Naive thymus-derived CD8-positive, alpha-beta T cell (primary cell): Measurements from ENCODE around the gene CHST11. TPM values are rescaled to one million over a fixed set of nuclear protein-coding genes. Genes with fewer than 3 reads are reported as not detected.
"Not testable (repeated sequence)": the region's sequence is repeated elsewhere in the genome, so short reads cannot be mapped to it uniquely, and the experiment has no call there.

Experiments used
- ATAC-seq, 2 donors: fragments of 150-1000 bp; cut with Tn5 transposase in 1 of 2; sonication (Bioruptor Pico), chemical (Tn5 transposase) in 1 of 2; 1 replicate in 1 of 2; 2 replicates in 1 of 2; pipeline ENCODE4 v1.10.0; 2021; ENCODE audit warnings: mild to moderate bottlenecking in 2 of 2, moderate library complexity in 2 of 2
- POLR2A ChIA-PET: fragments of 350-600 bp; sonication (Branson Sonifier 250); formaldehyde crosslinking; loops from one replicate; lab custom pipeline; 2021; ENCODE audit warnings: antibody characterized with exemption; lab: Charles Lee
- DNase-seq, 10 donors: peaks; one replicate each; pipeline versions ENCODE4 v3.0.0 to v3.0.0-alpha.2; 2020 to 2022
- H3K27ac Mint-ChIP-seq, 10 donors: one replicate each; pipeline ENCODE4 v1.8.0; 2020 to 2022; ENCODE audit warnings: mild to moderate bottlenecking in 10 of 10, mixed read lengths in 10 of 10, moderate library complexity in 4 of 10, inconsistent platforms in 1 of 10
- H3K27me3 Mint-ChIP-seq, 5 donors: one replicate each; pipeline ENCODE4 v1.8.0; 2021 to 2022; ENCODE audit warnings: mixed read lengths in 5 of 5
- H3K36me3 Mint-ChIP-seq, 3 donors: one replicate each; pipeline ENCODE4 v1.8.0; 2020 to 2022; ENCODE audit warnings: mixed read lengths in 3 of 3, mild to moderate bottlenecking in 2 of 3, inconsistent platforms in 1 of 3
- H3K4me1 Mint-ChIP-seq, 4 donors: one replicate each; pipeline ENCODE4 v1.8.0; 2021 to 2022; ENCODE audit warnings: mixed read lengths in 4 of 4
- H3K4me3 Mint-ChIP-seq, 10 donors: one replicate each; pipeline ENCODE4 v1.8.0; 2020 to 2022; ENCODE audit warnings: mild to moderate bottlenecking in 10 of 10, mixed read lengths in 10 of 10, moderate library complexity in 6 of 10, inconsistent platforms in 1 of 10
- H3K9me3 Mint-ChIP-seq, 9 donors: one replicate each; pipeline ENCODE4 v1.8.0; 2020 to 2022; ENCODE audit warnings: mixed read lengths in 9 of 9, mild to moderate bottlenecking in 3 of 9, inconsistent platforms in 1 of 9, moderate library complexity in 1 of 9
- polyA plus RNA-seq, 3 donors: library from polyadenylated mRNA; unstranded; fragments of 300-500 nt; fragmentation: Illumina TruSeq; gene quantifications; one replicate each; pipeline ENCODE4 v1.2.3, GENCODE V29; 2021
- total RNA-seq, 8 experiments: library from RNA in 2 of 8; stranded (reverse) in 2 of 8; gene quantifications; one replicate each; pipeline ENCODE4 v1.2.3 and lab custom pipeline; 2021 to 2026

Gene CHST11
- total and polyA plus RNA-seq, 5 experiments from 2014 or later: 23.1 to 35.6 (median 26.8) TPM

GRCh38 chr12:104574353-104574752 lies 117.6 kb downstream of the CHST11 start:
- DNase-seq, H3K4me3 Mint-ChIP-seq, H3K27ac Mint-ChIP-seq, H3K9me3 Mint-ChIP-seq, H3K27me3 Mint-ChIP-seq, H3K36me3 Mint-ChIP-seq, ATAC-seq, POLR2A ChIA-PET: not testable (repeated sequence)
- peaks cover 25 to 83% (median 50%) of the 10 kb centered on the region in 4 donors for H3K4me1 Mint-ChIP-seq

DNA sequence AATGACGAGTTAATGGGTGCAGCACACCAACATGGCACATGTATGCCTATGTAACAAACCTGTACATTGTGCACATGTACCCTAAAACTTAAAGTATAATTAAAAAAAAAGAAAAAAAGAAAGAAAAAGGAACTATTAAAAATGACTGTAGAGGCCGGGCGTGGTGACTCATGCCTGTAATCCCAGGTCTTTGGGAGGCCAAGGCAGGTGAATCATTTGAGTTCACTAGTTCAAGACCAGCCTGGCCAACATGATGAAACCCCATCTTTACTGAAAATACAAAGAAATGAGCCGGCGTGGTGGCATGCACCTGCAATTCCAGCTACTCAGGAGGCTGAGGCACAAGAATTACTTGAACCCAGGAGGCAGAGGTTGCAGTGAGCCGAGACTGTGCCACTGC lies 118.0 kb downstream of the CHST11 start:
- ATAC-seq, H3K27me3 Mint-ChIP-seq, H3K9me3 Mint-ChIP-seq, H3K36me3 Mint-ChIP-seq, DNase-seq, POLR2A ChIA-PET, H3K4me3 Mint-ChIP-seq: not testable (repeated sequence)
- peak overlapping the region in 3 of 10 donors; percentile 5 to 83 (median 50) for H3K27ac Mint-ChIP-seq
- peaks cover 25 to 83% (median 50%) of the 10 kb centered on the region in 4 donors for H3K4me1 Mint-ChIP-seq

DNA sequence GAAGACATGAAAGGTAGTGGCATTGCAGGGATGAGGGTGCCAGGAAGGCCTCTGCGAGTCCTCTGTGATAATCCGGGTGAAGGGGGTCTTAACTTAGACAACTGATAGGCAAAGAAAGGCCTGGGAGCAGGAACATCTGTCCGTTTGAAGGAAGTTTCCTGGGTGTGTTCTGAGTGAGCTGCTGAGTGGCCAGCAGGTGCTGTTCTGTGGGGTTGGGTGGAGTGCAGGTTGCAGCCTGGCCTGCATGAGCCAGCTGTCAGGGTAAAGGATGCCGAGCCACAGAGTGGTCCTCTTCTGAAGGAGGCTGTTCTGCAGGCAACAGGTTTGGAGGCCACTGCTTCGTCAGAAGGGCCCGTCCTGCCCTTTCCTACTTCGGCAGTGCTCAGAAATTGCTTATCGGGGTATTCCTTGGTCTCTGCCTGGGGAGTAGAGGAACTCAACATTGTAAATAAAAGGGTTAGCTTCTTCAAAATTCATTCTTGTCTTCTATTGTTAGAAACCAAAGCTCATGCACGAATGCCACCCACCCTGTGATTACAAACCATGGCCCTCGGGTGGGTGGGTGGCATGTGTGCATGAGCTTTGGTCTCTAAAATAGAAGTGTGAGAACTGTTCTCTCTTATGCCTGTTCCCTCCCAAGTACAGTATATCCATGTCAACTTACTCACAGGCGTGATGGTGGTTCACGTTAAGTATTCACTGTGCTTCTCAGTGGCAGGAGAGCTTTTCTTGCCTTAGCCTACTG lies 118.9 kb downstream of the CHST11 start:
- Mint-ChIP-seq H3K36me3 (peaks cover 0 to 4% (median 3%) of the 10 kb centered on the region in 3 donors), H3K27ac (peak overlapping the region in 9 of 10 donors; percentile 19 to 83 (median 57)), H3K4me3 (peak overlapping the region in 1 of 10 donors; percentile 2), H3K27me3 (no peaks in the 10 kb centered on the region), H3K9me3 (no peaks in the 10 kb centered on the region), H3K4me1 (peaks cover 18 to 83% (median 47%) of the 10 kb centered on the region in 4 donors)
- no peak for ATAC-seq
- POLR2A ChIA-PET: no interaction called here
- no peak for DNase-seq

DNA sequence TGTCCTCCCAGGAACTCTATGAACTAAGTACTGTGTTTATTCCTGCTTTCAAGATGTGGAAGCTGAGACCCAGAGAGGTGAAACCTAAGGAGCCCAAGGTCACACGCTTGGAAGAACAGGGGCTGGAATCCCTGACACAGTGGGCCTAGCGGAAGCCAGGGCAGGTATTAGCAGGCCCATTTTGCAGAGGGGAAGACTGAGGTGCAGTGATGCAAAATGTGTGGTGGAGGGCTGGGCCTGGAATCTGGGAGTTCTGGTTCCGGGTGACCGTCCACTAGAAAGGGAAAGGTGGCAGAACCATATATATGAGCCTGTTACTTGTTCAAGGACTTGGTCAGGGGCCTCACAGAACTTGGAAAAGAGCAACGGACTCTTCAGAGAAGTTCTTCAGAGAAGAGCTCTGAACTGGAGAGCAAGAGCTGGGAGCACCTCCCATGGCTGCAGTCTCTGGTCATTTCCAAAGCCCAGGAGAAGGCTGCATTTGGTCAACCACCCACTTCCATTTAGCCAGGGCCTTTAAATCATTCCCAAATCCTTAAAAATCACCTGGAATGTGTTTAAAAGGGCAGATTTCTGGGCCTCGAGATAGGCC lies 119.5 kb downstream of the CHST11 start:
- Mint-ChIP-seq H3K9me3 (no peaks in the 10 kb centered on the region), H3K4me3 (peak overlapping the region in 1 of 10 donors; percentile 69), H3K36me3 (peaks cover 0 to 4% (median 3%) of the 10 kb centered on the region in 3 donors), H3K4me1 (peaks cover 18 to 83% (median 47%) of the 10 kb centered on the region in 4 donors), H3K27ac (peak overlapping the region in 4 of 10 donors; percentile 19 to 75 (median 54)), H3K27me3 (no peaks in the 10 kb centered on the region)
- POLR2A ChIA-PET: no interaction called here
- no peak for DNase-seq
- no peak for ATAC-seq

DNA sequence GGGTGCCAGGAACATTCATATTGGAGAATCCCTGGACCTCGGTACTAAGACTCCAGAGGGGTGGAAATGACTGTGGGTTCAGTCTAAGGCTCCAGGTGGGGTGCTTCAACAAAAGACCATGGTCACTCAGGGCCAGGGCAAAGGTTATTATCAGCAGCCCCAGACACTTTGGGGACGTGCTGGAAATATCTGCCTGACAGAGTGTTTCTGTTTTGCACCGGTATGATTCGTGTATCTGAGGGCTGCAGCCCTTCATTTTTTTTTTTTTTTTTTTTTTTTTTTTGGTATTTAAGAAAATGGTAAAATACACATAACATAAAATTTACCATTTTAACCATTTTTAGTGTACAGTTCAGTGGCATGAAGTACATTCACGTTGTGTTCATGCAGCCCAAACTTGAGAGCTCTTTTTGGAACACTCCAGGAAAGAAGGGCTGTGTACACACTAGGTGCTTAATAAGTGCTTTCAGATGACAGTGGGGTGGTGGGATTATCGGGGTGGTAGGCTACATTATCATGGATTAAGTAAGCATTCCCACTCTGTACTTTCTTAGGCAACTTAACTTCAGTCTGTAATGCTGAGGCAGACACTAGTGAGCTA lies 120.3 kb downstream of the CHST11 start:
- peak overlapping the region in 2 of 10 donors; percentile 32 to 37 for H3K27ac Mint-ChIP-seq
- POLR2A ChIA-PET: interaction anchor here (0.7 kb wide), 1 partner anchor 75 kb away, joined by 5 read pairs; no protein-coding TSS in a partner anchor

DNA sequence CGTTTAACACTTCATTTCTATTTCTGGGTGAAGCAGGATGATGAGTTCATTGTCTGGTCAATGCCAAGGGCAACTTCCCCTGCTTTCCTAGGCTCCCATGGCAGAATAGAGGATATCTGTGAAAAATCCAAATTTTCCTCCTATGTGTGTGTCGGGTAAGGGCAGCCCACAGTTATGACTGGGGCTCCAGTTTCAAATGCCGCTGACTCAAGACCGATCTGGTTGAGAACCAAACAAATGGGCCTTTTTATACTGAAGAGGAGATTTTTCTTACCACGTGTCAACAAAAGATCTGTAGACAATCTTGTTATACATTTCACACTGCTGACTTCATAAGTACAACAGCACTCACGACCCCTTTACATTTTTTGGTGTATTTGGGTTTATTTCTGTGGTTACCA lies 120.8 kb downstream of the CHST11 start:
- peak overlapping the region in 3 of 10 donors; percentile 28 to 57 (median 37) for H3K27ac Mint-ChIP-seq

More for the DNA sequence above, 120.3 kb downstream of the CHST11 start:
- H3K4me1 Mint-ChIP-seq: peaks cover 25 to 86% (median 51%) of the 10 kb centered on the region in 4 donors
- peaks cover 0 to 4% (median 3%) of the 10 kb centered on the region in 3 donors for H3K36me3 Mint-ChIP-seq
- H3K9me3 Mint-ChIP-seq: no peaks in the 10 kb centered on the region
- DNase-seq: no peak
- no peak for ATAC-seq
- H3K4me3 Mint-ChIP-seq: no peak overlapping the region
- no peaks in the 10 kb centered on the region for H3K27me3 Mint-ChIP-seq

DNA sequence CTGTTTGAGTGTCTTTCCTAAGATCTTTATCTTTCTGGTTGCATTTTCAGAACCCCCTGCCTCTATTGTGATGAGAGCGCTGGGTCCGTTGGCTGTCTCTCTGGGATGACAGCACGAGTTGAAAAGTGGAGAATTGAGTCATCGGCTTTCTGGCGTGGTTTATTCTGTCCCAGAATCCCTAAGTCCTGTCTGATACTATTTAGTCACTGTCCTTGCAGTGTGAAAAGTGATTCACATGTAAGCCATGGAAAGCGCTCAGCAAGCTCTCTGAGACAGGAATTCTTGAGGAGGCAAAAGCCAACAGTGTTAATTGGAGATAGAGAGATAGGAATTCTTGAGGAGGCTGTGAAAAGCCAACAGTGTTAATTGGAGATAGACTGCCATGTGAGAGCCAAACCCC lies 121.7 kb downstream of the CHST11 start:
- no peak overlapping the region for H3K4me3 Mint-ChIP-seq
- DNase-seq (no peak), ATAC-seq (no peak)
- peaks cover 30 to 92% (median 58%) of the 10 kb centered on the region in 4 donors for H3K4me1 Mint-ChIP-seq
- no peaks in the 10 kb centered on the region for H3K36me3 Mint-ChIP-seq
- H3K27ac Mint-ChIP-seq: peak overlapping the region in 1 of 10 donors; percentile 41
- no peaks in the 10 kb centered on the region for H3K27me3 Mint-ChIP-seq
- POLR2A ChIA-PET: no interaction called here
- no peaks in the 10 kb centered on the region for H3K9me3 Mint-ChIP-seq

More for the DNA sequence above, 120.8 kb downstream of the CHST11 start:
- Mint-ChIP-seq H3K36me3 (peaks cover 0 to 2% (median 2%) of the 10 kb centered on the region in 3 donors), H3K9me3 (no peaks in the 10 kb centered on the region), H3K4me3 (no peak overlapping the region), H3K27me3 (no peaks in the 10 kb centered on the region), H3K4me1 (peaks cover 27 to 87% (median 54%) of the 10 kb centered on the region in 4 donors)
- POLR2A ChIA-PET: interaction anchor here (0.7 kb wide), 1 partner anchor 75 kb away, joined by 5 read pairs; no protein-coding TSS in a partner anchor
- ATAC-seq (no peak), DNase-seq (no peak)

DNA sequence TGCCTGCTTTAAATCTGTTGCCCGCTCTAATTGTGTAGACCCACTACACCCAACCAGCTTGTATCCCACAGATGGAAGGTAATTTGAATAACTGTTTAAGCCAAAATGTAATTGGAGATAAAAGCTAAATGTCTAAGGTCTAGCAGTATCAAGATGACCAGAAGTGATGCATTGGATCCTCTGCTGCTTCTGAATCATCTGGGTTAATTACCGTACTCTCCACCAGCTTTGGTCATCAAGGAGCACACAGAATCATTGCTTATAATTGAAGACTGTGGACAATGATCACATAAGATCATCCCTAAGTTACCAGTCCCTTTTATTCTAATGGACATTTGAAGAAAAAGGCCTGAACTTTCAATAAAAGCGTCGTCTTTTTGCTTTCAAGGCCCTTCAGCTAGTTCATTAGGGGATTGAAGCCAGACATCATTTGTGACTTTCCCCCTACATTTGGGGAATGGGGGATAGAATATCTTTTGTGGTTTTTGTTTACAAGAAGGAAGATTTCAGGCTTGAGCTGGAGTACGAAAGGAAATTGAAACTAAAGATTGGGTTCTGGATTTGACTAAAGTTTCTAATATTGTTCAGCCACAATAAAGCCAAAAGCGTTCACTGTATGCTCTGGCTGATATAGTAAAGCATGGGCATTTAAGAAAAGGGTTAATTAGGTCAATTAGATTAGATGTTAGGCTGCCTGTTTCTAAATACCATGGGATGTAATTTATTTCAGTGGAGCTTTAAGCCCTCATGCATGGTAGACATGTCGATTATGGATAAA lies 123.2 kb downstream of the CHST11 start:
- POLR2A ChIA-PET: no interaction called here
- Mint-ChIP-seq H3K4me1 (peaks cover 34 to 96% (median 63%) of the 10 kb centered on the region in 4 donors), H3K9me3 (no peaks in the 10 kb centered on the region), H3K4me3 (no peak overlapping the region), H3K27ac (peak overlapping the region in 3 of 10 donors; percentile 3 to 27 (median 11)), H3K27me3 (no peaks in the 10 kb centered on the region), H3K36me3 (no peaks in the 10 kb centered on the region)
- ATAC-seq (no peak), DNase-seq (no peak)

- no peak for ATAC-seq
- Mint-ChIP-seq H3K9me3 (no peaks in the 10 kb centered on the region), H3K4me1 (peaks cover 34 to 92% (median 63%) of the 10 kb centered on the region in 4 donors), H3K27ac (peak overlapping the region in 5 of 10 donors; percentile 12 to 61 (median 20)), H3K4me3 (no peak overlapping the region), H3K27me3 (no peaks in the 10 kb centered on the region), H3K36me3 (peaks cover 0 to 2% (median 0%) of the 10 kb centered on the region in 3 donors)
- POLR2A ChIA-PET: interaction anchor here (0.9 kb wide), 1 partner anchor 32 kb away, joined by 3 read pairs; no protein-coding TSS in a partner anchor
- no peak for DNase-seq
Observed at GRCh38 chr12:104581005-104581570, 124.3 kb downstream of the CHST11 start.

DNA sequence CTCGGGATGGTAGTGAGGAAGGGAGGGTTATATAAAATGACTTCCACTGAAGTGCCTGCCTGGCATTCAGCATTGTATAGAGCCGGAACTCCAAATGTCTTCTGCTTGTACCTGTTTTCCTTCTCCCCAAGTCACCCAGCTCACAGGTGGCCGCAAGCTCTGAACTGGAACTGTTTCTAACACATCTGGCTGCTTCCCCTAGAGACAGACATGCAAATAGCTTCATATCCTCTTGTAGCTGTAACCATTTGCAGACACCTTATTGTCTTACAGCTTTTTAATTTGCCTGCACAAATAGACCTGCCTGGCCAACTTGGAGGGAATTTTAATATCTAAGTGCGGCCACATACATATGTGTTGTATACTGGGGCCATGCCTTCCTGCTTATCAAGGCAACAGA lies 126.0 kb downstream of the CHST11 start:
- peak overlapping the region in 1 of 10 donors; percentile 45 for H3K4me3 Mint-ChIP-seq
- no peaks in the 10 kb centered on the region for H3K9me3 Mint-ChIP-seq
- peaks cover 33 to 89% (median 59%) of the 10 kb centered on the region in 4 donors for H3K4me1 Mint-ChIP-seq
- POLR2A ChIA-PET: interaction anchor here (0.6 kb wide), 1 partner anchor 146 kb away, joined by 7 read pairs; no protein-coding TSS in a partner anchor
- ATAC-seq (peak; percentile 48 to 56), DNase-seq (peak in 2 of 10 donors; percentile 12 to 15)
- peak overlapping the region in 2 of 10 donors; percentile 51 to 79 for H3K27ac Mint-ChIP-seq
- H3K36me3 Mint-ChIP-seq: peaks cover 0 to 2% (median 0%) of the 10 kb centered on the region in 3 donors
- no peaks in the 10 kb centered on the region for H3K27me3 Mint-ChIP-seq

GRCh38 chr12:104583301-104583700 lies 126.6 kb downstream of the CHST11 start:
- Mint-ChIP-seq H3K27me3 (no peaks in the 10 kb centered on the region), H3K9me3 (no peaks in the 10 kb centered on the region), H3K4me1 (peaks cover 33 to 87% (median 55%) of the 10 kb centered on the region in 4 donors), H3K27ac (peak overlapping the region in 1 of 10 donors; percentile 79), H3K4me3 (no peak overlapping the region), H3K36me3 (peaks cover 0 to 2% (median 0%) of the 10 kb centered on the region in 3 donors)
- POLR2A ChIA-PET: interaction anchor here (0.6 kb wide), 1 partner anchor 147 kb away, joined by 7 read pairs; no protein-coding TSS in a partner anchor
- ATAC-seq: no peak
- DNase-seq: no peak
